OCI-LY1 (cell line): Measurements from ENCODE around the gene VGF.
"Not testable (repeated sequence)": the region's sequence is repeated elsewhere in the genome, so short reads cannot be mapped to it uniquely, and the experiment has no call there.

ENCODE experiments used
- H2AFZ ChIP-seq: fragments of 200-600 bp; sonication (generic), shearing (Covaris generic); 2 replicates; pipeline ENCODE4 v1.6.0; 2014; ENCODE audit warnings: antibody characterized with exemption, mild to moderate bottlenecking, low read length
- H3F3A ChIP-seq: fragments of 200-600 bp; sonication (generic), shearing (Covaris generic); 2 replicates; pipeline ENCODE4 v1.6.0; 2014; ENCODE audit warnings: mild to moderate bottlenecking, antibody characterized with exemption, low read length, moderate library complexity; ENCODE audit not compliant: insufficient read depth
- H3K27ac ChIP-seq: fragments of 200-600 bp; sonication (generic); 2 replicates; pipeline ENCODE4 v1.5.1; 2014; ENCODE audit warnings: low read length, mixed run types, mild to moderate bottlenecking, low read depth; ENCODE audit not compliant: poor library complexity, severe bottlenecking
- H3K27me3 ChIP-seq: fragments of 200-600 bp; sonication (generic); 2 replicates; pipeline ENCODE4 v1.6.0; 2014; ENCODE audit warnings: antibody characterized with exemption, mild to moderate bottlenecking, low read length, moderate library complexity; ENCODE audit not compliant: insufficient read depth
- H3K36me3 ChIP-seq: fragments of 200-600 bp; sonication (generic); 2 replicates; pipeline ENCODE4 v1.6.1; 2014; ENCODE audit warnings: mild to moderate bottlenecking, antibody characterized with exemption, low read length, moderate library complexity, mixed read lengths; ENCODE audit not compliant: insufficient read depth
- H3K4me1 ChIP-seq: fragments of 200-600 bp; sonication (generic); 2 replicates; pipeline ENCODE4 v1.5.1; 2014; ENCODE audit warnings: mild to moderate bottlenecking, low read length, moderate library complexity; ENCODE audit not compliant: insufficient read depth, severe bottlenecking
- H3K4me2 ChIP-seq: fragments of 200-600 bp; sonication (generic), shearing (Covaris generic); 2 replicates; pipeline ENCODE4 v1.6.1; 2014; ENCODE audit warnings: low read length
- H3K4me3 ChIP-seq: fragments of 200-600 bp; sonication (generic); 2 replicates; pipeline ENCODE4 v1.5.1; 2014; ENCODE audit warnings: low read length, low read depth, mild to moderate bottlenecking, mixed read lengths; ENCODE audit not compliant: poor library complexity, severe bottlenecking
- H3K79me2 ChIP-seq: fragments of 200-600 bp; shearing (Covaris generic); 2 replicates; pipeline ENCODE4 v1.6.1; 2016; ENCODE audit warnings: mixed run types, low read length, mixed read lengths; ENCODE audit not compliant: insufficient read depth
- H3K9ac ChIP-seq: fragments of 200-600 bp; sonication (generic), shearing (Covaris generic); 2 replicates; pipeline ENCODE4 v1.6.1; 2014; ENCODE audit warnings: mild to moderate bottlenecking, low read length, mixed read lengths
- H3K9me2 ChIP-seq: fragments of 200-600 bp; sonication (generic), shearing (Covaris generic); 2 replicates; pipeline ENCODE4 v1.6.1; 2014; ENCODE audit warnings: low read depth, mild to moderate bottlenecking, low read length, mixed read lengths
- H3K9me3 ChIP-seq: fragments of 200-600 bp; shearing (Covaris generic); 2 replicates; pipeline ENCODE4 v1.6.1; 2014; ENCODE audit warnings: low read length, mixed read lengths
- H4K20me1 ChIP-seq: fragments of 200-600 bp; sonication (generic), shearing (Covaris generic); 2 replicates; pipeline ENCODE4 v1.6.0; 2016; ENCODE audit warnings: mild to moderate bottlenecking, low read length; ENCODE audit not compliant: insufficient read depth
- CTCF ChIP-seq: fragments of 200-600 bp; sonication (generic), shearing (Covaris generic); IDR thresholded peaks from 2 replicates; pipeline ENCODE4 v1.5.1; 2017; ENCODE audit warnings: mild to moderate bottlenecking, antibody characterized with exemption, low read length, moderate library complexity, mixed read lengths
- EZH2 ChIP-seq: fragments of 200-600 bp; sonication (generic), shearing (Covaris generic); IDR thresholded peaks from 2 replicates; pipeline ENCODE4 v1.8.0; 2017; ENCODE audit warnings: borderline replicate concordance, mixed run types, mild to moderate bottlenecking, antibody characterized with exemption, low read length, moderate library complexity, mixed read lengths

VGF gene

GRCh38 chr7:101134399-101134980 lies 30.9 kb downstream of the VGF start:
- no peaks in the 10 kb centered on the region for H4K20me1 ChIP-seq
- no peak overlapping the region for H3K27ac ChIP-seq
- H3K9me3 ChIP-seq: no peaks in the 10 kb centered on the region
- no peak for TF ChIP-seq EZH2
- no peak for TF ChIP-seq CTCF
- no peak overlapping the region for H3K4me2 ChIP-seq
- H3K27me3 ChIP-seq: 0 out of 2 replicates have a peak, but pooled peaks cover 5% of the 10 kb centered on the region
- H3K36me3 ChIP-seq: no peaks in the 10 kb centered on the region
- H3K4me3 ChIP-seq: no peak overlapping the region
- no peaks in the 10 kb centered on the region for H3K9me2 ChIP-seq
- H3F3A ChIP-seq: no peaks in the 10 kb centered on the region
- peaks cover 4% of the 10 kb centered on the region for H3K4me1 ChIP-seq
- no peak overlapping the region for H3K9ac ChIP-seq
- no peaks in the 10 kb centered on the region for H3K79me2 ChIP-seq
- H2AFZ ChIP-seq: no peak overlapping the region

- Histone ChIP-seq H3K27ac (no peak overlapping the region), H3F3A (no peaks in the 10 kb centered on the region)
These were observed 31.6 kb downstream of the VGF start for GRCh38 chr7:101133621-101134398.

GRCh38 chr7:101132626-101133600 lies 32.5 kb downstream of the VGF start:
- H3K36me3 ChIP-seq, H3K9ac ChIP-seq: not testable (repeated sequence)

More at GRCh38 chr7:101133621-101134398, 31.6 kb downstream of the VGF start:
- Histone ChIP-seq H3K9ac (no peak overlapping the region), H3K79me2 (no peaks in the 10 kb centered on the region), H3K4me3 (no peak overlapping the region), H3K27me3 (0 out of 2 replicates have a peak, but pooled peaks cover 5% of the 10 kb centered on the region), H3K4me2 (no peak overlapping the region), H3K9me3 (no peaks in the 10 kb centered on the region), H4K20me1 (no peaks in the 10 kb centered on the region), H3K36me3 (no peaks in the 10 kb centered on the region), H2AFZ (no peak overlapping the region), H3K4me1 (peaks cover 4% of the 10 kb centered on the region), H3K9me2 (no peaks in the 10 kb centered on the region)
- TF ChIP-seq EZH2: 0 out of 2 replicates have a peak, but pooled peaks have one; percentile 54
- TF ChIP-seq CTCF: no peak

More at GRCh38 chr7:101132626-101133600, 32.5 kb downstream of the VGF start:
- not testable (repeated sequence) for H3K27ac ChIP-seq, H3K4me1 ChIP-seq, H2AFZ ChIP-seq, H3K9me2 ChIP-seq, H3K79me2 ChIP-seq, H3F3A ChIP-seq, H3K27me3 ChIP-seq, H3K4me3 ChIP-seq, H4K20me1 ChIP-seq, H3K4me2 ChIP-seq, H3K9me3 ChIP-seq
